OCI-LY1 (cell line): ENCODE measurements around the gene CKAP2.
"Not testable (repeated sequence)": the region's sequence is repeated elsewhere in the genome, so short reads cannot be mapped to it uniquely, and the experiment has no call there.

Experiments
- CTCF ChIP-seq: fragments of 200-600 bp; sonication (generic), shearing (Covaris generic); IDR thresholded peaks from 2 replicates; pipeline ENCODE4 v1.5.1; 2017; ENCODE audit warnings: mild to moderate bottlenecking, antibody characterized with exemption, low read length, moderate library complexity, mixed read lengths
- EZH2 ChIP-seq: fragments of 200-600 bp; sonication (generic), shearing (Covaris generic); IDR thresholded peaks from 2 replicates; pipeline ENCODE4 v1.8.0; 2017; ENCODE audit warnings: borderline replicate concordance, mixed run types, mild to moderate bottlenecking, antibody characterized with exemption, low read length, moderate library complexity, mixed read lengths

- not testable (repeated sequence) for TF ChIP-seq CTCF, EZH2
These were observed 25.6 kb downstream of the CKAP2 start for GRCh38 chr13:52480677-52481428.
